Hematopoietic multipotent progenitor cell treated with erythropoietin and hydrocortisone succinate and interleukin-3 and kit ligand, for 8 days (in vitro differentiated cells): Measurements from ENCODE around the gene MAP2K2.
A peak's percentile ranks its signal among the peaks of the same experiment; 100 is the strongest.

Experiments
- DNase-seq: peaks from one replicate; pipeline ENCODE4 v3.0.0-alpha.2; 2015

The MAP2K2 gene

DNA sequence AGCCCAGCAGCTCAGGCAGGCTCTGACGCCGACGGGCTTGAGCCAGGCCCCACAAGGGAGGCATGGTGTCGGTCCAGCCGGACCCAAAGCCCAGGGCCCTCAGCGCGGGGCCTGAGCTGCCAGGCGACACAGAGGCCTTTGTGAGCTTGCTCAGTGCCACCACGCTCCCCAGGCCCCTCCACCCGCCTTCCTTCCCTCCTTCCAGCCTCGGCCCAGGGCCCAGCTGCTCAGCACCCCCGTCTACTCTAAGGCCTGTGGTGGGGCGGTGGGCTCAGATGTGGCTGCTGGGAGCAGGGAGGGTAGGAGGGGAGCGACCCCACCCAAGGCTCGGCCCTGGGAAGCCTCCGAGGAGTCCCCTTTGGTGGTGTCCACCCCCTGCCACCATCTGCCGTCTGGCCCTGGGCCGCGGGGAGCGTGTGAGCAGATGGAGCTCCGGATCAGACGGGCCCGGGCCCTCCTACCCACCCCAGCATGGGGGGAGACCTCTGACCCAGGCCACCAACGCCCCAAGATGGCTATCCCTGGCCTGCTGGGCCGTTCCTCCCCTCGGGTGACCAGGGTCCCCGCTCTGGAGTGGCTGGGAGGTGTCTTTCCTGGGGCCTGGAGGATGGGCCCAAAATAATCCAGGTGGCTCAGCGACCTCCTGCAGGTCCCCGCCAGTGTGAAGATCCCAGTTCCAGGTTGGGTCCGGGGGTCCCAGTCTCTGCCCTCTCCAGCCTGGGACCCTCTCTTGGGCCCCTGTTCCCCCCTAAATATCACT lies 65.0 kb downstream of the MAP2K2 start:
- no peak for DNase-seq

DNA sequence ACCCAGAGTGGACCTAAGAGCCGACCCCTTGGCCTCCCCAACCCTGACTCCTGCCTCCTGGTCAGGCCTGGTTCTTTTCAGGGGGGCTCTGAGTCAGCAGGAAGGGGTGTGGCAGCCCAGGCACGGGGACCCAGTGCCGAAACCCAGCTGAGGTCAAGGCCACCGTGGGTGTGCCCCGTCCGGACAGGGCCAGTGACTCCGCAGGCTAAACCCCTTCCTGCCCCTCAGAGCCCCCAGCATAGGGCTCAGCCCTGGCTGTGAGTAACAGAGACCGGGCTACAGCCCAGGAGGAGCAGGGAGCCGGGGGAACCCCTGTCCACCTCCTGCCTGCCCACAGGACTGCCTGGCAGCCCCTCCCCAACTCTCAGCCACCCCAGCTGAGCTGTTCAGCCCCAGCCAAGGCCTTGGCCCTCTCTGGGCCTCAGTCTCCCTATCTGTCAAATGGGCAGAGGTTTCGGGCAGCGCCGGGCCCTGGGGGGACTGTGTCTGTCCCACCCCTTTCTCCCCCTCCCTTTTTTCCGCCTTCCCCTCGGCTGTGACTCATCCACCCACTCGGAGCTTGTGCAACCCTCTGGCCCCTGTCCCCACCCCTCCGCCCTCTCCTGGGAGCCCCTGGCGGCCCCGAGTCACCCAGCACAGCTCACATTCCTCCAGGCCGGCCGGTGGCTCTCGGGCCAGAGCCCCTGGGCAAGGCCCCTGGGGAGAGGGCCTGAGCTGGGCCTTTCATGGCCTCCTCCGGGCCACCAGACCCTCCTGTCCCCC lies 65.8 kb downstream of the MAP2K2 start:
- DNase-seq, result peak; percentile 55

DNA sequence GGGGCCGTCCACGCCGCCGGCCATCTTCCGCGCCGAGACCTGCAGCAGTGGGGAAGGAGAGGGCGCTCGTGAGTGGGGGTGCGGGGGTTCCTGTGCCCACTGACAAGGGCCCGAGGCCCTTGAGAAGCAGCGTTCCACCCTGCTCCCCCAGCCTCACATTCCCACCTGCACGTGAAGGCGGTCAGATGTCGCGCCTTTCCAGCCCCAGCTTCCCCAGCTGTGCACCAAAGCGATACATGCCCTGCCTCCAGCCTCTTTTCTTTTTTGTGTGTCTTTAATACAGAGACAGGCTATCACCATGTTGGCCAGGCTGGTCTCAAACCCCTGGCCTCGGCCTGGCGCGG lies 68.7 kb downstream of the MAP2K2 start:
- DNase-seq, result no peak

DNA sequence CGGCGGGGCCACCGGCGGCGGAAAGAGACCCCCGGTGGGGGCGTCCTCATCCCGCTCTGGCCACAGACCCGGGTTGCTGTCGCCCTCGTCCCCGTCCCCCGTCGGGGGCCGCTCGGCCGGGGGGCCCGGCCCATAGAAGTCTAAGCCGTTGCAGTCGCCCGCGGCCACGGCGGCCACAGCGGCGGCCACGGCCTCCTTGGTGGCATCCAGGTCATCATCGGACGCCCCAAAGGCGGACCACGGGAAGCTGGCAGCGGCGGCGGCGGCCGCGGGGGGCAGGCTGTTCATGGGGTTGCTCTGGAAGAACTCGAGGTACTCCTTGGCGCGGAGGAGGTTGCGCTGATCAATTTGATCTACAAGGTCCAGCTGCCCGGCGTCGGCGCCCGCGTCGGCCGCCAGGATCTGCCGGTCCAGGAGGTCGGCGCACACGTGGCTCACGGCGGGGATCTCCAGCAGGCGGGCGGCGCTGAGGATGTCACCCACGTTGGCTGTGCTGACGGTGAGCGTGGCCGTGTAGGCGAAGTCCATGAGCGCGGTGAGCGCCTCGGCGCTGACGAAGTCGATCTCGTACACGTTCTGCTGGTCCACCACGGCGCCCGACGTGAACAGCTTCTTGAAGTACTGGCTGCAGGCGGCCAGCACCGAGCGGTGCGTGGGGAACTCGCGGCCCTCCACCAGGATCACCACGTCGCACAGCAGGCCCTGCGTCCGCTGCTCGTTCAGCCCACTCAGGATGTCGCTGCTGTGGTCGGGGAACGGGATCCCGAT lies 69.3 kb downstream of the MAP2K2 start:
- DNase-seq, result no peak

DNA sequence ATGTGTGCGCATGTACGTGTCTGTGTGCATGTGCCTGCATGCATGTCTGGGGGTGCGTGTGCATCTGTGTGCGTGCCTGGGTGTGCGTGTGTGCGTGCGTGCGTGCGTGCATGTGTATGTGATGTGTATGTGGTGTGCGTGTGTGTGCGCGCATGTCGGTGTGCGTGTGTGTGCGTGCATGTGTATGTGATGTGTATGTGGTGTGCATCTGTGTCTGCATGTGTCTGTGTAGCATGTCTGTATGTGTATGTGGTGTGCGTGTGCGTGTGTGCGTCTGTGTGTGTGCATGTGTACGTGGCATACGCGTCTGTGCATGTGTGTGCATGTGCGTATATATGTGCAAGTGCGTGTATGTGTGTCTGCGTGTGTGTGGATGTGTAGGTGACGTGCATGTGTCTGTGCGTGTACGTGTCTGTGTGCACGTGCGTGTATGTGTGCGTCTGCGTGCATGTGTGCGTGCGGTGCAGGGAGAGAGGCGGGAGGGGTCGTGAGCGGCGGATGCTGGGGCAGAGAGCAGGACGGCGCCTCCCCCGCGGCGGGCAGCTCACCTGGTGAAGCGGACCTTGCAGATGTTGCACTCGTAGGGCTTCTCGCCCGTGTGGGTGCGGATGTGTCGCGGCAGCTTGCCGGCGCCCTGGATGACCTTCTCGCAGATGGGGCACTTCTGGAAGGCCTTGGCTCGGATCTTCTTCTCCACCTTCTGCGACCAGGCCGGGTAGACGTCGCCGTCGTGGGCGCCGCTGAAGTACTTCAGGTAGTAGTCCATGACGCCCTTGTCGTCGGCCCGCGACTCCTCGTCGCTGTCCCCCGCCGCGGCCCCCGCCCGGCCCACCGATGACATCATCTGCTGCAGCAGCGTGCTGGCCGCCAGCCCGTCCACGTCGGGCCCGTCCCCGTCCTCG lies 70.2 kb downstream of the MAP2K2 start:
- no peak for DNase-seq

DNA sequence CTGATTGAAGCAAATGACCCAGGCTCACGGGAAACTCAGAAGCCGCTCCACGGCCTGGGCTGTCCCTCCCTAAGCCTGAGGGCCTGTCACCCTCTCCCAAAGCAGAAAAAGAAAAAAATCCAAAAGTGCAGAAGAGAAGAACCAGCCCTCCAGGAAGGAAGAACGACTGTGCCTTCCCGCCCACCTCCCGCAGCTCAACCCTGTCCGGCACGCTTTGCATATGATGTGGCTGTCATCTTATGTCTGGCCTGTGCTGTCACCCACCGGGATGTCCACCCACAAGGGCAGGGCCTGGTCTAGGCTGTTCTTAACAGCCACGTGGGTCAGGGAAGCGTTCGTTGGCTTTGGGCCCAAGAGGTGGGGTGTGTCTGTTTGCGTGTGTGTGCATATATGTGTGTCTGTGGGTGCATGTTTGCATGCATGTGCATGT lies 70.9 kb downstream of the MAP2K2 start:
- DNase-seq, result peak; percentile 59

DNA sequence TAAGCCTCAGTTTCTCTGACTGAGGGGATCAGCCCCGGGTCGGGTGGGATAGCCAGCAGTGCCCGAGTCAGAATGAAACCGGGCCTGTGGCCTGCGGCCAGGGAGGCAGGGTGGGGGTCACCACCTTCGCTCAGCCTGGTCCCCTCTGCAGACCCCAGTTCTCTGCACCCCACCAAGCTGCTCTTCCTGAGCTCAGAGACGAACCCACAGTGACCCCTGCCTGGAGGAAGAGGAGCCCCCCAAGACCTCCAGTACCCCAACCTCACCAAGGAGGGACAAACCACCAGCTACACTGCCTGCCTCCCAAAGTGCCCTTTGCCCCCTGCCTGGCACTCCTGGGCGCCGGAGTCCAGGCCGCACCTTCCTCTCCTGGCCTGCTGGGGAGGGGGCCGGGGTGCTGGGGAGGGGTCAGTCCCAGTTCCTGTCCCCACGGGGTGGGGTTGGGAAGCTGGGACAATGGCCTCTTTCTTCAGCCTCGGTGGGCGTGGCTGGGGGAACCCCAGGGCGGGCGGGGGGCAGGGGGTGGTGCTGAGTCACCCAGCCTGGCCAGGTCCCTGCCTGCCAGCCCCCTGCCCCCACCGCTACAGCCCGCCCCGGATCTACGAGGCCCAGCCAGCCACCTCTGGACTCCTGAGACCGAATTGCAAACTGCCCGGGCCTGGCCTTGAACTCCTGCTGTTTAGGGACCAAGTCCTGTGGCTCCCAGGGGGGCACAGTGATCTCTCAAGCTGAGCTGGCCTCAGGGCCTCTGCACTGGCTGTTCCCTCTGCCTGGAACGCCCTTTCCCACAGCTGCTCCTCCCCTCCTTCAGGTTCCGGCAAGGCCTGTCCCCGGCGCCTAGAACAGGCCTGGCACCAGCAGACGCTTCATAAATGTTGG lies 71.6 kb downstream of the MAP2K2 start:
- no peak for DNase-seq

DNA sequence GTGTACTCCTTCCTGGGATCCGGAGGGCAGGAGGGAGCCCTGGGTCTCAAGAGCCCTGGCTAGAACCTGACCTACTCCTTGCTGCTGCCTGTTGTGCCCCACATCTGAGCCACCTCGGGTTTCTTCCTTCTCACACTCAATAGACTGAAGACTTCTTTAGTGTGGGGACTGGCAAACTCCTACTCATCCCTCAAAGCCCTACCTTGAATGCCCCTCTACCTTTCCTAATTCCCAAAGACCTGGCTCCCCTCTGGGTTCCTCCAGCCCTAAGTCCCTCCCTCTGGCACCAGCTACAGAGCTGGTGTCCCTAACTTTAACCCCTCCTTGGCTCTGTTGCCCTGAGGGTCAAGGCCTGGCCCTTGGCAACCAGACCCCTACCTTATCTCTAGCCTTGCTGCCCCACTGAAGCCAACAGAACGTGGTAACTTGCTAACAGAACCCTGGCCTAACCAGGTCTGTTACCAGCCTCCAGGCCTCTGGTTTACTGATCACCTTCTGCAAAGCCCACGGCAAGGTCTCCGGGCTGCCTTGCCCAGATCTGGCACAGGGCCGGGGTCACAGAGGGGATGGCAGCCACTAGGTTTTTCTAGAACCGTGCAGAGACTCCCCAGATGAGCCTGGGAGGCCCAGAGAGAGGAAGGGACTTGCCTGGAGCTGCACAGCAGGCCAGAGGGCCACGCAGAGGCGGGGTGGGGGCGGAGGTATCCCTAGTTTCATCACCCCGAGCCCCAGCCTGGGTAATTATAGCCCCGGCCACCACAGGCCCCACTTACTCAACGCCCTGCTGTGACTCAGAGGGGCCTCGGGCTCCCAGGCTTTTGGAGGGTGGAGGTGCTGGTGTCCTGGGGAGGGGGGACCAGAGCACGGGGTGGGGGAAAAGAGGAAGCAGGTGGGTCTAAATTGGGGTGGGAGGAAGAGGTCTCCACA lies 72.5 kb downstream of the MAP2K2 start:
- no peak for DNase-seq

DNA sequence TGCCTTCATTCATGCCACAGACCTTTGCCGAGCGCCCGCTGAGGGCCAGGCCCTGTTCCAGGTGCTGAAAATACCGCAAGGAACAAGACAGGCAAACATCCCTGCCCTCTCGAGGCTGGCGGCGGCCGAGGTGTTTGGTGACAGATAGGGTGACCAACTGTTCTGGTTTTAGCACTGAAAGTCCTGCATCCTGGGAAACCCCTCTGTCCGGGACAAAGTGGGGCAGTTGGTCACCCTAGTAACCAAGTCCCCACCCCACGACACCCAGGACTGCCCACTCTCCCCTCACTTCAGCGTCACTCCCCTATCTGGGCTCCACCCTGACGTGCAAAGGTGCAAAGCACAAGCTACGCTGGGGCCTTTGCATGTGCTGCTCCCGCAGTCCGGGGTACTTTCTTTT lies 74.5 kb downstream of the MAP2K2 start:
- no peak for DNase-seq

DNA sequence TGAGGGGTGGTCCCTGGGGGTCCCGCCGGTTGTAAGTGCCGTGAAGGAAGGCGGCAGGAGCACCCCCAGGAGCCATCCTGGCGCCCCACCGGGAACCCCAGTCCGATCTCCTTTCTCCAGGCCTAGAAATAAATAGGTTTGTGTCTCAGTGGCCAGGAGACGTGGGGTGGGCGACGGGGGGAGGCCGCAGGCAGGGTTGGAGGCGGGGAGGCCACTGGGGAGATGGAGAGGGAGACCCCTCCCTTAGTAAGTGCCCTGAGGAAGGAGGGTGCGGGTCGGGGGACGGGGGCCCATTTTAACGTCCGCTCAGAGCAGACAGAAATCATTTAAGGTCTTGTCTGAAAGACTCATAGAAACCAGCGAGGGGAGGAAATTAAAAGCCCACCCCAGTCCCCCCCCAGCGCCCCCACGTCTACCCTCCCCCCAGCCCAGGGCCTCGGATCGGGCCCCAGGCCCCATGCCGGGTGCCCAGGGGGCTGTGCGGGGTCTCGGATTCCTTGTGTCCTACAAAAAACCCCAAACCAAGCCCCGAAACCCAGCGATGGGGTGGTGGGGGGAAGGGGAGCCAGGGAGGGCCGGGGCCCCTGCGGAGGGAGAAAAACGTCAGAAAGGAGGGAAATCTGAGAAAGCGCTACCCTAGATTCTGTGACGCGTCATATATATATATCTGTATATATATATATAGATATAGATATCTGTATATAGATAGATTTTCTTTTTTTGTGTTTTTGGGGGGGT lies 76.8 kb downstream of the MAP2K2 start:
- no peak for DNase-seq

DNA sequence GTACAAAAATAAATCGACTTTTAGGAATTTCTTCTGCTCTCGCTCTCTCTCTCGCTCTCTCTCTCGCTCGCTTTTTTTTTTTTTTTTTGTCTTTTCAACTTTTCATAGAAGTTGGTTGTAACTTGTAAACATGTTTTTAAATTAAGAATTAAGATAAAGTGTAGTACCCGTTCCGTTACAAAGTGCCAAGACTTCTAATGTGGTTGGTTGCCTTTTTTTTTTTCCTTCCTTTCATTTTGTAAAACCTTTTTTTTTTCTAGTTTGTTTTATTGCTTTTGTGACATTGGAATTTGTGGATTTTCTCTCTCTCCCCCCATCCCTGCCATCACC lies 77.6 kb downstream of the MAP2K2 start:
- no peak for DNase-seq

DNA sequence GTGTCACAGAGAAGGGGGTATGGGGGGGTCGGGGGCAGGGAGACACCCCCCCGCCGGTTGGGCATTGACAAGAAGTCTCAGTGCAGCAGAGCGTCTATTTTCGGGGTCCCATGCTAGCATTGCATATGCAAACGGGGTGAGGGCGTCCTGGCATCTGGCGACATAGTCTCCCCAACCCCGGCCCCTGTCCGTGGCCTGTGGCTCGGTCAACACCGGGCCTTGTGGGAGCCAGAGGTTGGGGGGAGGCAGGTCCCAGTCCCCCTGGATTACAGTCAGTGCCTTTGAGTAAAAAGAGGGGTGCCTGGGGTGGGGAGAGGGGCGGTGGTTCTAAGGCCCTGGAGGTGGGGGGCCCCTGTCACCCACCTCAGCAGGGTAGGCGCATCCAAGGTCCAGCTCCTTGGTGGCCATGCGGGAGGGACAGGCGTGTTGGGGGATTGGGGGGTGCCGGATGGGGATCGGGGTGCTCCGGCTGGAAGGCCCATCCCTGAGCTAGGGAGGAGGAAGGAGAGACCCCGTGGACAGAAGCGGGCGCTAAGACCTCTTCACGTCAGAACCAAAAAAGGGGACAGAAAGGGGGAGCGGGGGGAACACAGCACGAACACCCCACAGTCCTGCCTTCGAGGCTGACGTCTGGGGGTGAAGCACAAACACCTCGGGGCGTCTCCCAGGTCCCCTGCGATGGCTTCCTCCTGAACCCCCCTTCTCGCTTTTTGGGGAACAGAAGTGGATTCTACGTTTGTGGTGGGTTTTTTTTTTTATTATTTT lies 78.1 kb downstream of the MAP2K2 start:
- DNase-seq, result no peak

DNA sequence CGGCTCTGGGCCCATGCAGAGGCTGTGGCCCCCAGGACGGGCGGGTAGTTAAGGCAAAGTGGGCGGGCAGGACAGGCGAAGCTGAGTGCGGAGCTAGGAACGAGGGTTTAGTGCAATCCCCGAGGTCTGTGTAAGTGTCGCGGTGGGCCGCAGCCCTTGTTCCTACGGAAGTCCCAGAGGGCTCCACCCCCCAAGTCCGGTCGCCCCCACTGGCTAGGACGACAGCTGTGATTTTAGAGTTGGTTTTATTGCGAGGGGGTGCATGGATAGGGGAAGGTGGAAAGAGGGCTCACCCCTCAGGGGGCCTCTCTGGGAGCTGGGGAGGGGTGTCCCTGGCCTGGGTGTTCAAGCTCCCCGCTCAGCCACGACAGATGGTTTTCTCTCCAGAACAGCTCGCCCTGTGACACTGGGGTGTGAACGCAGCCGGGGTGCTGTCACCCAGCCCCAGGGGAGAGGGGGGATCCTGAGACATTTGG lies 78.9 kb downstream of the MAP2K2 start:
- no peak for DNase-seq

DNA sequence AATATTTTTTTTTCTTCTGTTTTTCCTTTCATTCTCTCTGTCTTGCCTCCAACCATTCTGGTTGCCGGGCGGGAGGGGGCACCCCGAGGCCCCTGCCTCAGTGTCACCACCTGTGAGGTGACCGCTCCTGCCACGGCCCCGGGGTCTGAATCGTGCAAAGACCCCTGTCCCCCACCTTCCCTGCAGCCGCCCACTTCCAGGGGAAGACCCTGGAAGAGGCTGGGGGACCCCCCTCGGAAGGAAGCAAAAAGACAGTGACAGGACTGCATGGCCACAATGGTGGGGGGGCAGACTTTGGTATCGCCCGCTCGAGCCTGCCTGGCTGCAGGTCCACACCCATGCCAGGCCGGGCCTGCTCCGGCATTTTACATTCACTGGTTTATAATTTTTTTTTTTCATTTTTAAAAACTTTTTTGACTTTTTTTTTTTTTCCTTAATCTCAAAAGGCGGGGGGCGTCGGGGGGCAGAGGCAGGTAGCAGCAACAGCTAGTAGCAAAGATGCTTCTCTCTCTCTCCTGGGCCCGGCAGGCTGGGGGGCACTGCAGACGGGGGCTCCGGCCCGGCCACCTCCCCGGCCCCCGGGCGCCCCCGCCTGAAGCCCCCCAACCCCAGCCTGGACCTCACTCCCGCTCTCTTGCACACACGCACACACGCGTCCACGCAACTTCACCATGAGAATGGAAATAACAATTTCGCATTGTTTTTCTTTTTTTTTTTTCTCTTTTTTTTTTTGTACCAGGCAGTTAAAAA lies 79.8 kb downstream of the MAP2K2 start:
- DNase-seq, result no peak

DNA sequence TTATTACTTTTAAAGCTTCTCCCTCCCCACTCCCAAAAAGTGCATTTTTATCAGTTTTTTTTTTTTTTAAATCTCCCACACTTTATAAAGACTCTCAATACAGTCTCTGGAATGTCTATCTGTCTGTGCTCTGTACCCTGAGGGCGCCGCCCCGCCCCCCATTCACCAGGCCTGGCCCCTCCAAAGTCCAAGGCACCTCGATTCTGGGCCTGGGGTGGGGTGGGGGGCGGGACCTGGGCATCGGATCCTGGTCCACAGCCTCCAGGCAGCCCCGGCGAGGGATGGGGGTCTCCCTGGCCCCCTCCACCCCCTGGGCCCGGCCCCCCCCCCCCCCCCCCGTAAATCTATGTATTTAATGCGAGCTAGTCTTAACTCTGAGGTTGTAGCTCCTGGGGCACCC lies 80.5 kb downstream of the MAP2K2 start:
- DNase-seq, result no peak

DNA sequence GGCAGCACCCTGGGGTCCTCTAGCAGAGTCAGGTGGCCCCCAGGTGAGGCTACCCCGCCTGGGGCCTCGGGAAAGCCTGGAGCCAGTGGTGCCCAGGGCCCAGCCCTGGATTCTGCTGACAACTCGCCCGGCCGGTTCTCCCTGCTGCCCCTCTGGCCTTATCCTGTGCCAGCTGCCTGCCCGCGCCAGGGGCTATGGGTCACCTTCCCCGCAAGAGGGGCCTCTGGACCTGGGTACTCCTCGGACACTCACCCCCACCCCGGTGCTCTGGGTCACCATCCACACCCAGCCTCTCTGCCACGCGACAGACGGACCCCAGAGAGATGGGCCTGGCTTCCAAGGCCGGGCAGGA lies 81.2 kb downstream of the MAP2K2 start:
- DNase-seq, result no peak

DNA sequence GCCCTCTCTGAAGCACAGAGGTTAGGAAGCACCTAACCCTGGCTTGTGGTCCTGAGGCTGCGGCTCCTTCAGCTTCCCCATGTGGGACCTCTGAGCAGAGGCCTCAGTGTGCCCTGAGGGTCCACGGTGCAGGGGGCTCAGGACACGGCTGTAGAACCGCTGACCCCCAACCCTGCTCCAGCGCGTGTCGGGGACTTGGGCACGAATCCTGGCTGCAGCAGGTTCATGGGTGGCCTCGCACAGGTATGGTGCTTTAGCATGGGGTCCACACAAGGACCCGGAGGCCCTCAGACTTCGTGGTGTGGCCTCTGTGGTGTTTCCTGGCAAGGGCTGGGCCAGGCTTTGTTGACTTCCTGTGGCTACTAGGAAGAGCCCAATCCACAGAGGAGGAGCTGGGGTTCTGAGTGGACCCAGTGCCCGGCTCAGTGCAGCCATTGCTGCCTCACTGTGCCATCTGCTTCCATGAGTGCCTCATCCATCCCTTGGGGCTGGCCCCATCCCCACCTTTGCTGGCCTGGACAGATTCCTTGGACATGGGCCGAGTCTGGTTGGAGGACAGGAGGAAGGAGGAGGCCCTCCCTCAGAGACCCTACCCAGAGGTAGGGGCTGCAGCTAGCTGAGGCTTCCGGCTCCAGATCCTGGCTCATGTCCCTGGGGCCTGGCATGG lies 81.7 kb downstream of the MAP2K2 start:
- no peak for DNase-seq
